ENCODE results near the gene GRAMD2B.

The GRAMD2B gene

GRCh38 chr5:126471875-126472537, 48.8 kb downstream of the GRAMD2B start:
- in situ Hi-C loops (cut with MboI; ENCODE audit: low sequenced_read_pairs), result no loop called here

GRCh38 chr5:126472538-126472889, 49.3 kb downstream of the GRAMD2B start:
- in situ Hi-C loops (cut with MboI; ENCODE audit: low sequenced_read_pairs), result no loop called here

DNA sequence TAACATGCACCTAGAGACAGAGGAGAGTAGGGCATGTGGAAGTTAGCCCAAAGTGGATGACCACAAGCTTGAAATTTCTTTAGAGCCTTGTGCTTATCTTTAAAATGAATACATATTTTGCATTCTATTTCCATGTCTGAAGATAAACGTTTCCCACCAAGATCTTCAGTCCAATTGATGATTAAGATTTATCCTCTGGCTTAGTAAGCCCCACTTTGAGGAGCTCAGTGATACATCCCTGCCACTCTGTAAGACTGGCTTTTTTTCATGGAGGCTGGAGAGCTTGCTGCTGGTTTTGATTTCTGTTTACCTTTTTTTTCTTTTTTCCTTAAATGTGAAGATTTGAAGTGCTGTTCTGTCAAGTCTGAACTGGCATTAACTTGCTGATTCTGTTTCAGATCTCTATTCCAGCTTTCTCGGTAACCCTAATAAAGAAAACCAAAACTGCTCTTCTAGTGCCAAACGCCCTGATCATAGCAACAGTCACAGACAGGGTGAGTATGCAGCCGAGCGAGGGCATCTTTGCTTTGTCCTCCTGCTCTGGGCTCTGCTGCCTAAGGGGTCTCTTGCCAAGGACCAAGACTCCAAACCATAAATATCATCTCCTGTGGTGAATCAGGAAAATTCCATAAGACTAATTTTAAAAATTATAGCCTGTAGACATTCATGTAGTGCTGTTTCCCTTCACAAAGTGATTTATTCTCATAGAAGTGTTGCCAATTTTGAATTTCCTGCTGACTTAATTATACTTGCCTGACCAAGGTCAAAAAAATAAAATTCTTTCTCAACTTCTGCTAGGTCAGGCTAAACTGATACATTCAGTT, 54.3 kb downstream of the GRAMD2B start:
- in situ Hi-C loops (cut with MboI; ENCODE audit: low sequenced_read_pairs), result no loop called here

GRCh38 chr5:126479810-126480209, 56.6 kb downstream of the GRAMD2B start:
- in situ Hi-C loops (cut with MboI; ENCODE audit: low sequenced_read_pairs), result no loop called here

DNA sequence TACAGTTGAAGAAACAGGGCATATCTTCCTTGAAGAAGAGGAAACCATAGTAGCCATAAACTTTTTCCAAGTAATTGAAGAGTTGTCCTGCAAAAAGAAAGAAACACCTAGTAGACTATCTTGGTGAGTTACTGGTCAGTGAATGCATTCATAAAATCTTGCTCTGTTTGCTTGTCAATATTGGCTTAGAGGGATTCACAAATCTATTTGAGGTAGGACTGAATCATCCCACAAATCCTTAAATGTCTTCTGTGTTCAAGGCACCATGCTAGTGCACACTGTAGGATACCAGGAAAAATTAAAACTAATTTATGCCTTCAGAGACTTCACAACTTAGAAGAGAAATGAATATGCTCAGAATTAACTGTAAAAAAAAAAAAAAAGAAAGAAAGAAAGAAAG, 57.6 kb downstream of the GRAMD2B start:
- in situ Hi-C loops (cut with MboI; ENCODE audit: low sequenced_read_pairs), result no loop called here

- in situ Hi-C loops (cut with MboI; ENCODE audit: low sequenced_read_pairs), result no loop called here
Observed at GRCh38 chr5:126481243-126481642, 58.0 kb downstream of the GRAMD2B start.

GRCh38 chr5:126482591-126482990, 59.4 kb downstream of the GRAMD2B start:
- in situ Hi-C loops (cut with MboI; ENCODE audit: low sequenced_read_pairs), result no loop called here

GRCh38 chr5:126483156-126483555, 59.9 kb downstream of the GRAMD2B start:
- in situ Hi-C loops (cut with MboI; ENCODE audit: low sequenced_read_pairs), result no loop called here

DNA sequence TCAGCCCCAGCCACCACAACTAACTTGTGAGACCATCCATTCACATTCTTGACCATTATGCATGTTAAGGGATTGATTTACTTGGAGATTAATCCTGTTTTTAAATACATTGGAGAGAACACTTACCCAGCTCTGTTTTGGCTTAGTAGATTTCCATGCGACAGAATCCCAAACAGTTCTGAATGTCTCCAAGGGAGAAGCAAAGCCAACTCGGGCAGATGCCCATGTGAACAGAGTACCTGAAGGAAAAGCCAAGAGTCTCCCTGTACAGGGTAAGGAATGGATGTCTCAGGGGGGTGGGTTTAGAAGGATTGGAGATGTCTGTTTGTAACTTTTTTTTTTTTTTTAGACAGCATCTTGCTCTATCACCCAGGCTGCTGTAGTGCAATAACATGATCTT, 61.0 kb downstream of the GRAMD2B start:
- in situ Hi-C loops (cut with MboI; ENCODE audit: low sequenced_read_pairs), result no loop called here

- in situ Hi-C loops (cut with MboI; ENCODE audit: low sequenced_read_pairs), result no loop called here
Observed at GRCh38 chr5:126486332-126486731, 63.1 kb downstream of the GRAMD2B start.

DNA sequence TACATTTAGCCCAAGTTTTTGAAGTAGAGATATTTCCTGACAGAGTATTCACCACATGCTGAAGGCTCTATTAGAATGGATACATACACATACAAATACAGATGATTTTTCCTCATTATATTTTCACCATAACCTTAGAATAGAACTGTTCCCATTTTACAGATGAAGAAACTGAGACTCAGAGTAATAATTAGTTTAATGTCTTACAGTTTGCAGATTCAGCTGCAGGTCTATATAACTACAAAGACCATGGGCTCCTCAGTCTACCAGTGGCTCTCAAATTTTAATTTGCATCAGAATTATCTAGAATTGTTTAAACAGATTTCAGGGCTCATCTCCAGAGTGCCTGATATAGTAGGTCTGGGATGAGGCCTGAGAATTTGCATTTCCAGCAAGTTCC, 64.4 kb downstream of the GRAMD2B start:
- in situ Hi-C loops (cut with MboI; ENCODE audit: low sequenced_read_pairs), result no loop called here

- in situ Hi-C loops (cut with MboI; ENCODE audit: low sequenced_read_pairs), result no loop called here
Observed at GRCh38 chr5:126488443-126489065, 65.3 kb downstream of the GRAMD2B start.

GRCh38 chr5:126490167-126490940, 67.1 kb downstream of the GRAMD2B start:
- in situ Hi-C loops (cut with MboI; ENCODE audit: low sequenced_read_pairs), result no loop called here

DNA sequence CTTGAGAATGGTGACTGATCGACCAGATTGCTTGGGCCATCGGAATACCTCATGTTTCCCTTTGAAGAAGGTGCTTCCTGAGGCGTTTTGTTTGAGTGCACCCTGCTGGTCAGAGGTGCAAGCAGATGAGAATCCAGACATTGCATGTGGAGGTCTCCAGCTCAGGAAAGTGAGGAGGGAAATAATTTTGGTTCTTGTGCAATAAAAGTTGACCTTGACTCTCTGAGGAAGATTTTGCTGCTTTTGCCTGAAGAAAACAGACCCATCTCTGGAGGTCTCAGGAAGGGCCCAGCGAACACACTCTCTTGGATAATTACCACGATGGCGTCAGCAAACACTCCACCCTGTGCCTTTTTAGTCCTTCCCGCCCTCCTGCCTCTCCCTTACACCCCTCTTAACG, 69.7 kb downstream of the GRAMD2B start:
- in situ Hi-C loops (cut with MboI; ENCODE audit: low sequenced_read_pairs), result no loop called here

- in situ Hi-C loops (cut with MboI; ENCODE audit: low sequenced_read_pairs), result no loop called here
Observed at GRCh38 chr5:126494393-126494792, 71.2 kb downstream of the GRAMD2B start.

DNA sequence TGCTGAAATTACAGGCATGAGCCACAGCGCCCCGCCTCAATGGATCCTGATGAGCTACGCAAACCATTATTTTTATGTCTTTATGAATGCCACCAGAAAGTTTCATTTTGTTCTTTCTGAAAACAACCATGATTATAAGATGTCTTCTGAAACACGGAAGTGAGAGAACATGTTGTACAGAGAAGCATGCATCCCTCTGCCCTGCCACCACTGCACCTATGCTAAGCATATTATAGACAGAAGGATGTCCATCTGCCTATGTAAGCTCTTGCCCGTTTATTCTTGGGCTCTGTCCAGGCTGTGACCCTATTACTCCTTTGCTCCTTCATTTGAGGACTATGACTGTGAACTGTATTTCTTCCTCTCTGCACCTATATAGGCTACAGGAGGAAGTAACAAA, 74.3 kb downstream of the GRAMD2B start:
- in situ Hi-C loops (cut with MboI; ENCODE audit: low sequenced_read_pairs), result no loop called here

GRCh38 chr5:126499278-126499677, 76.1 kb downstream of the GRAMD2B start:
- in situ Hi-C loops (cut with MboI; ENCODE audit: low sequenced_read_pairs), result no loop called here

DNA sequence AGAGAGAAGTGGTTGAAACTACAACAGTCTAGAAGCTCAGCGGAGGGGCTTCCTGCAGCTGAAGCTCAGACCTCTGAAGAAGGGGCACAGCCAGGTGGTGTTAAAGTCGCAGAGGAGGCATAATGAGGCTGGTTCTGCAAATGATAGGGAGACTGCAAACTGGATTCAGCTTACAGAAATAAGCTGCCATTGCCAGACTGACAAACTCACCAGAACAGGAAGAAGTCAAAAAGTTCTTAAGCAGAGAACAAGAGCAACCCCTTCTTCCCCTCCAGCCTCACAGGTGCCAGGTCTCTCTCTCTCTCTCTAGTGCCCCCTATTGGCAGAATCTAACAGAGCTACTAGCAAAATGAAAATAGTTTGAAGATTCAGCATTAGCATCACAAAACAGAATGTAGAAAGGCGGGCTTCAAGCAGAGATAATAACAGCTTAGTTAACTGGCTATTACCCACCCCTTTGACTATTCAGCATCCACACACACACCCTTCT, 76.7 kb downstream of the GRAMD2B start:
- in situ Hi-C loops (cut with MboI; ENCODE audit: low sequenced_read_pairs), result no loop called here

GRCh38 chr5:126501448-126501847, 78.2 kb downstream of the GRAMD2B start:
- in situ Hi-C loops (cut with MboI; ENCODE audit: low sequenced_read_pairs), result no loop called here

DNA sequence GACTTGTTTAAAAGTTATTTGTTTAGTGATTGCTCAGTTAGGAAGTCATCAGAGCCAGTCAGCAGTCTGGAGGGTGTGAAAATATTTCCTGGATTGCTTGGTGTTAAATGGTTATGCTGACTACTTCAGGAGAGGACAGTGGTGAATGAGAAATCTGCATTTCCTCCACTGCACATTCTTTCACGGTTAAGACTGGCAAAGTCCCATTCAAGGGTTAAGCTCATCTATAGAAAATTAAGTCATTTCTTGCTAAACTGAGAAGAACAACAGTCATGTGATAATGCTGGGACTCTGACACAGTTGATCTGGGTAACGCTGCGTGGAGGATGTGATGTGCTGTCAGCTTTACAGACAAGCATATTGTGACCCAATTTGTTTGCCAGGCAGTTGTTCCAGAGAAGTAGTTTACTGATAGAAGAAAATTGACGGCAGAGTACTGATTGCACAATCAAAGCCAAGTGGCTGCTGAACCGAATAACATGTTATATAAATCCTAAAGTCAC, 80.4 kb downstream of the GRAMD2B start:
- in situ Hi-C loops (cut with MboI; ENCODE audit: low sequenced_read_pairs), result no loop called here

DNA sequence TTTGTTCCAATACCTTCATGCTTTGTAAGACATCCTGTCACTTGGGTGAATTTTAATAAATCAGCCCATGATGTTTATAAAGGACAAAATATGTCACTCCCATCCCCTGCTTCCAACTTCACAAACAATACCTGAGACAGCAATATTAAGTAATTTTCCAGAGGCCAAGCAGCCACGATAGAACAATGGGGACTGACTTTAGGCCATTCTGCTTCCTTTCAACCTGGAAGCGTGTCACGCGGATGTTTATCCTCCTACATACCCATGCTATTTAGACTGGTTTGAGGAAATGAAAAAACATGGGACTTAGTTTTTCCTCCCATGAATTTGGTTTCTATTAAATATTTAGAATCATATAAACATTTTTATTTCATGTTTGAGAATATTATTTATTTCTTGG, 82.9 kb downstream of the GRAMD2B start:
- in situ Hi-C loops (cut with MboI; ENCODE audit: low sequenced_read_pairs), result no loop called here

Data from HL-60/S4 treated with retinoic acid at 250 ng/mL for 4 days and 3 days (cell line).